ENCODE data around the gene FIZ1.
A peak's percentile ranks its signal among the peaks of the same experiment; 100 is the strongest.
"Not testable (repeated sequence)": the region's sequence is repeated elsewhere in the genome, so short reads cannot be mapped to it uniquely, and the experiment has no call there.

Gene FIZ1

DNA sequence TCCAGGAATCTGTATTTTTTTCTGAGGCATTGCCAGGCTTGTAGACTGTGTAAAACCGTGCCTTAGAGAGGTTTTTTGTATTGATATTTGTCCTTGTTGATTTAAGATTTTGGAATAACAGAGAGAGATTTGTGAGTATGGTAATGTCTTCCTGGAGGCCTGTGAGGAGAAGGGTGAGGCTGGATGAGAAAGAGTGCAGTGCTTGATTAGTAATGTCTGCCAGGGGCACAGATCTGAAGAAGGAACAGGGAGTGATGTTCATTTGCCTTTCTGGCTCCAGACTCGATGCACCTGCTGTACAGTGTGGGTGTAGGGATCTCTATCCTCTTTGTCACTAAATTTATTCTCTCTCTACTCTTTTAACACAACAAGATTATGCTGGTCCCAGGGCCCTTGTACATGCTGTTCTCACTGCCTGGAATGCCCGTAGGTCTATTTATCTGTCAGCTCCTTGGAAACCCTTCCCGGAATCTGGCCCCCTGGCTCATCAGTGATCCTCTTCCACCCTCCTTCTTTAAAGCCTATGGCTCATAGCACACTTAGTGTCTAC lies 4.2 kb downstream of the FIZ1 start:
- no peak for DNase-seq (ENCODE audit: low read depth in 3 of 3)

DNA sequence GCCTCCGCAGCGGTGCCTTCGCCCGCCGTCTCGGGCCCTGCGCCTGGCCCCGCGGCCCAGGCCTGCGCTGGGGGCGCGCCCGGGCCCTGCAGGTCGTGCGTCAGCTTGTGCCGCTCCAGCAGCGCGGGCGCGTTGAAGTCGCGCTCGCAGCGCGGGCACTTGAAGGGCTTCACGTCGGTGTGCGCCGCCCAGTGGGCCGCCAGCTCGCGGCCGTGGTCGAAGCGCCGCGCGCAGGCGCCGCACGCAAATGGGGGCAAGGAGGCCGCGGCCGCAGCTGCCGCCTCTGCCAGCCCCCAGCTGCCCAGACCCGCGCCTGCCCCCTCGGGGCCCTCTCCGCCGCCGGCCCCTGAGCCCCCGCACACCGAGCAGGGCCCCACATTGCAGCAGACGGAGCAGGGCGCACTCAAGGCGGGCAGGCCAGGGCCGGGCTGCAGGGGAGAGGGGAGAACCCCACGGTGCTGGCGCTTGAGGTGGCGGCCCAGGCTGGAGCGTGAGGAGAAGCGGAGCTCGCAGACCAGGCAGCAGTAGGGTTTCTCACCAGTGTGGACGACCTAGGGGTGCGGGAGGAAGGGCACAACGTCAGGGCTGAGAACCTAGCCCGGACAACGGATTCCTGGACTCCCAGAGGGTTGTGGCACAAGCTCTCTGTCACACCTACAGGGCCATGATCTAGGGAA lies 6.1 kb downstream of the FIZ1 start:
- DNase-seq (ENCODE audit: low read depth in 3 of 3) = no peak

DNA sequence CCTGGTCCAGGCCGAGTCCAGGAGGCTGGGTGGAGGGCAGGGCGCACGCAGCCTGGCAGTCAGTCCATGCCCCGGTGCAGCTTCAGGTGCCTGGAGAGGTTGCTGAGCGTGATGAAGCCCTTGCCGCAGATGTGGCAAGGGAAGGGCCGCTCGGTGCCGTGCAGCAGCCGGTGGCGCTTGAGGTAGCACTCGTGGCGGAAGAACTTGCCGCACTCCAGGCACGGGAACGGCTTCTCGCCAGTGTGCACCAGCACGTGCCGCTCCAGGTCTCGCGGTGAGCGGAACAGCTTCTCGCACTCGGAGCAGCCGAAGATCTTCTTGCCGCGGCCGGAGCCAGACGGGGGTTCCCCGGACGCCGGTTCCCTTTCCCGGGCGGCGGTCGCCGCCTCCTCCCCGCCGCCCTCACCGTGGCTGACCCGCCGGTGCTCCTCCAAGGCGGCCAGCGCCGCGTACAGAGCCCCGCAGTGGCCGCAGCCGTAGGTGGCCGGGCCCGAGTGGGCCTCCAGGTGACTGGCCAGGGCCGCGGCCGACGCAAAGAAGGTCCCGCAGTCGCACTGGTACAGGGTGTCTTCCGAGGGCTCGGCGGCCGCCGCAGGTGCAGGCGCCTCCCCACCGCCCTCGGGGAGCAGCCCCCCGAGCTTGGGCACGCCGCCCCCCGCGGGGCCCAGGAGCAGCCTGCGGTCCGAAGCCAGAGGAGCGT lies 6.8 kb downstream of the FIZ1 start:
- no peak for DNase-seq (ENCODE audit: low read depth in 3 of 3)

DNA sequence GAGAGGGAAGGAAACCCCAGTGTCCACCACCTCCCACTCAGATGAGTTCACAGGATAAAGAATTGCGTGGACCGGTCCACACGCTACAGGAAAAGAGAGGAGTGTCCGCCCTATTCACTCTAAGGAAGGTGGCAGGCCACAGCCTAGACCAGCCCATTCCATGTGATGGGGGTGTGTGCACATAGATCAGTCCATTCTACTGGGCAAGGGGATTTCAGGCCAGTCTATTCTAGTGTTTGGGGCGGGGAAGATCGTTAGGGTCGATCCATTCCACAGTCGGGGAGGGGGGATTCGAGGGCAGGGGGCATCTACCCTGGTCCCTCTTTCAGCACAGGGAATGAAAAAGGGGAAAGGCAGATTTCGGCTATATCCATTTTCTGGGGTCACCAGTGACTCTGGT lies 7.8 kb downstream of the FIZ1 start:
- no peak for DNase-seq (ENCODE audit: low read depth in 3 of 3)

DNA sequence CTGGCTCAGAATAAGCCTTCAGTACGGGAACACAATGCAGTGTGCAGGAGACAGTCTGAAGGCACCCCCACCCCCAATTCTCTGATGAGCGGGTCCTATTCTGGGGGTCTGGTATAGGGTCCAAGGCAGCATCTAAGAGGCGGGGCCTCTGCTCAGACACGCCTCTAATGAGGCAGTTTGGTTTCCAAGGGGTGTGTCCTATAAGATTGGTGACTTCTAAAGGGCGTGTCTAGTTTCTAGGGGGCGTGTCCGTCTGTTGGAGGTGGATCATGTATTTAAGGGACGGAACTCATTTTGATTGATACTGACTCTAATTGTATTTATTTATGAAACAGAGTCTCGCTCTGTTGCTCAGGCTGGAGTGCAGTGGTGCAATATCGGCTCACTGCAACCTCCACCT lies 8.7 kb downstream of the FIZ1 start:
- DNase-seq (ENCODE audit: low read depth in 3 of 3) = peak in 1 of 3 experiments; percentile 16

DNA sequence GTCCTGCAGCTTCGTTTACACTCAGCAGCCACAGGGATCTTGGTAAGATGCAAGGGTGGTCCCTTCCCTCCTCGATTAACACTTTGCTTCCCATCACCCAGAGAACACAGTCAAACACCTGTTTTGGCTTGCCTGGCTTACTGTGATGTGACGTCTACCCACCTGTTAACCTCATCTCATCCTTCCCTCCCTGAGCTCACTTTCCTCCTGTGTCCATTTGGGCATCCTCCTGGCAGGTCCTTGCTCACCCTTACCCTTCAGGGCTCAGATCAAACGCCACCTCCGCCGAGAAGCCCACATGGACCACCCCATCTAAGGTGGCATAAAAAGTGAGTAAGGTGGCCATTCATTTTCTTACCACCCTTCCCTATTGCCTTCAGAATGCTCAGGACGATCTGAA lies 9.2 kb downstream of the FIZ1 start:
- no peak for DNase-seq (ENCODE audit: low read depth in 3 of 3)

DNA sequence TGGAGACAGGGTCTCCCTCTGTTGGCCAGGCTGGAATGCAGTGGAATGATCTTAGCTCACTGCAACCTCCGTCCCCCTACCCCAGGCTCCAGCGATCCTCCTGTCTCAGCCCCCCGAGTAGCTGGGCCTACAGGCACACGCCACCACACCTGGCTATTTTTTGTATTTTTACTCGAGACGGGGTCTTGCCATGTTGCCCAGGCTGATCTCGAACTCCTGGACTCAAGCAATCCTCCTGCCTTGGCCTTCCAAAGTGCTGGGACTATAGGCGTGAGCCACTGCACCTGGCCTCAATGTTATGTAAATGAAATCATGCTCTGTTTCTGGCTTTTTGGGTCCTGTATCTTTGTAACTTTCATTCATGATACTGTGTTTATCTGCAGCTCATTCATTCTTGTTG lies 10.6 kb downstream of the FIZ1 start:
- DNase-seq (ENCODE audit: low read depth in 3 of 3) = no peak

DNA sequence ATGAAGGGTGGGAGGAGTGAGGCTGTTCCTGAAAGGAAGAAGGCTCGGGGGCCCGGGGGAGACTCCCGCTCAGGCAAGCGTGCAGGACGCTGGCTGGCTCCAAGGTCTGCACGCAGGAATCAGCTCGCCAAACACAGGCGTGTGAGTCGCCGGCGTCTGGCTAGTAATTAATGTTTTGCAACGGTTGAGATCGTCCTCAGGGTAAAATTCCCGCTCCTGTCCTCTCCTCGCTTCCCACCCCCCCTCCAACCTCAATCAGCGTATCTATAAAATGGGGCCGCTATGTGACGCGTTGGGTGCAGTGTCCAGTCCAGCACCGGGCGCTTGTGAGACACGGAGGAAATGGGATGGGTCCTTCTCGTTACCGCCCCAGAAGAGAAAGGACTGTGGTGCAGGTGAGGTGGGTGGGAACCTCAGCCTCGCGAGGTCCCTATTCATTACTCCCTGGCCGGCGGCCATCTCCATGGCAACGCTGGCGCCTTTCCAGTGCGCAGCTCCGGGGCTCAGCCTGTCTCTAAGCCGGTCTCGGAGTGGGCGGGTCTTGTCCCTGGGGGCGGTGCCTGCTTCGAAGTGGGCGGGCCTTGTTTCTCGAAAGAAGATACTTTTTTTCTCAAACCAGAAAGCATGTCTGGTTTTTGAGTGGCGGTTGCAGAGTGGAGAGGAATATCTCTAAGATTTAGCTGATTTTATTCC lies 12.2 kb downstream of the FIZ1 start:
- peak; percentile 86 to 94 (median 88) for DNase-seq (ENCODE audit: low read depth in 3 of 3)

DNA sequence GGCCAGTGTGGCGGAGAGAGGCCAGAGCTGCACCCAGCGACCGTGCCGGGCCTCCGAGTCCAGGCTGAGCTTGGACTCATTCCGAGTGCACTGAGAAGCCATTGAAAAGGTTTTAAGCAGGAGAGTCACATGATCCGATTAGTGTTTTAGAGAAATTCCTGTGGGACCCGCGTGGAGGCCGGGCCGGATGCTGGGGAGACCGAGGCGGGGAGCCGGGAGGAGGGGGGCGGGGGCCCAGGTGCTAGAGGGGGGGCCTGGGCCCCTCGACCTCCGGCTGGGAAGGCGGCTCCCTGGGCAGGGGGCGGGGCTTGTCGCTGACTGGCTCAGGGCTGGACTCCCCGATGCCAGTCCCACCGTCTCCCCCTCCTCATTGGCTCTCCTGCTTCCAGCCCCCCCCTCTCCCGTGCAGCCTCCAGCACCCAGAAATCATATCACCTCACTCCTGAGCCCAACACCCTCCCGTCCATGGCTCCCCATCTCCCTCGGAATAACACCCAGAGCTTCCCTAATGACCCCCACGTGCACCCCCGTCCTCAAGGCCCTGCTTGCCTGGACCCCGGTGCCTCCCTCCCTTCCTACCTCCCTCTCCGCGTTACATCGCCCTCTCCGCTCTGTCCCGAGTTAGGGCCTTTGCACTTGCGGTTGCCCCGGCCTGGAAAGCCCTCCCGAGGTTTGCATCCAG lies 13.5 kb downstream of the FIZ1 start:
- DNase-seq (ENCODE audit: low read depth in 3 of 3) = peak in 2 of 3 experiments; percentile 41 to 59

DNA sequence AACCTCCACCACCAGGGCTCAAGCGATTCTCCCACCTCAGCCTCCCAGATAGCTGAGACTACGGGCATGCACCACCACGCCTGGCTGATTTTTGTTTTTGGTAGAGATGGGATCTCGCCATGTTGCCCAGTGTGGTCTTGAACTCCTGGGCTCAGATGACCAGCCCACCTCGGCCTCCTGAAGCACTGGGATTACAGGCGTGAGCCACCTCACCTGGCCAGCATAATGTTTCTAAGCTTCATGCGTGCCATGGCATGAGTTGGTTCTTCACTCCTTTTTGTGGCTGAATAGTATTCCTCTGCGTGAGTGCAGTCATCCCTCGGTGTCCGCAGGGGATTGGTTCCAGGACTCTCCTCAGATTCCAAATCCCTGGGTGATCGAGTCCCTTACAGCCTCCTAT lies 14.4 kb downstream of the FIZ1 start:
- DNase-seq (ENCODE audit: low read depth in 3 of 3) = no peak

DNA sequence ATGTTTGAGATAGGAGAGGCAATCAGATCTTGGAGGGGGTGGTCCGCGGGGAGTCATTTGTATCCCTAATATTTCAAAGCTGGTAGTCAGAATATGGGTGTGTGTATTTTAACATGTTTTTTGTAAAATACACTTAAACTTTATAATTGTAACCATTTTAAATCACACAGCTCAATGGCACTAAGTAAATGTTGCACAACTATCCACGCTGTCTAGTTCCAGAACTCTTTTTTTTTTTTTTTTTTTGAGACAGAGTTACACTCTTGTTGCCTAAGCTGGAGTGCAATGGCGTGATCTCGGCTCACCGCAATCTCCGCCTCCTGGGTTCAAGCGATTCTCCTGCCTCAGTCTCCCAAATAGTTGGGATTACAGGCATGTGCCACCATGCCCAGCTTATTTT lies 15.4 kb downstream of the FIZ1 start:
- DNase-seq (ENCODE audit: low read depth in 3 of 3) = not testable (repeated sequence)

DNA sequence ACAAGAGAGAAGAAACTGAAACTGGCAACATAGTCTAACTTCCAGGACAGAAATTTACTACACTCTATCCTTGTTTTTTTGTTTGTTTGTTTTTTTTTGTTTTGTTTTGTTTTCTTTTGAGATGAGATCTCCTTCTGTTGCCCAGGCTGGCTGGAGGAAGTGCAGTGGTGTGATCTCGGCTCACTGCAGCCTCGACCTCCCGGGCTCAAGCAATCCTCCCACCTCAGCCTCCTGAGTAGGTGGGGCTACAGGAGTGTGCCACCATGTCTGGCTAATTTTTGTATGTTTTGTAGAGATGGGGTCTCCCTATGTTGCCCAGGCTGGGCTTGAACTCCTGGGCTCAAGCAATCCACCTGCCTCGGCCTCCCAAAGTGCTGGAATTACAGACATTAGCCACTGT lies 17.0 kb downstream of the FIZ1 start:
- not testable (repeated sequence) for DNase-seq (ENCODE audit: low read depth in 3 of 3)

DNA sequence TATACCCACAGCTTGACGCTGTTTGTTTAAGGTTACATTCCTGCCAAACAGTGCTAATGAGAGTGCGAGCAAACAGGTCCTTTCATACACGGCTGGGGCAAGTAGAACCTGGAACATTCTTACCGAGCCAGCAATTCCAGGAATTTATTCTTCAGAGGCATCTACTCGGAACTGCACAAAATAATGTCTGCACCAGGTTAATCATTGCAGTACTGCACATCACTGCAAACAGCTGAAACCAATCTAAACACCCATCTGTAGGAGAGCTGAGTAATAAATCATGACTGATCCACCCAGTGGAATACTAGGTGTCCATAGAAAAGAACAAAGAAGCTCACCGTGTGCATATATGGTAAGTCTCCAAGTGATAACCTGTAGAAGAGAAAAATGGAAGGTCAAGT lies 17.5 kb downstream of the FIZ1 start:
- DNase-seq (ENCODE audit: low read depth in 3 of 3) = no peak

DNA sequence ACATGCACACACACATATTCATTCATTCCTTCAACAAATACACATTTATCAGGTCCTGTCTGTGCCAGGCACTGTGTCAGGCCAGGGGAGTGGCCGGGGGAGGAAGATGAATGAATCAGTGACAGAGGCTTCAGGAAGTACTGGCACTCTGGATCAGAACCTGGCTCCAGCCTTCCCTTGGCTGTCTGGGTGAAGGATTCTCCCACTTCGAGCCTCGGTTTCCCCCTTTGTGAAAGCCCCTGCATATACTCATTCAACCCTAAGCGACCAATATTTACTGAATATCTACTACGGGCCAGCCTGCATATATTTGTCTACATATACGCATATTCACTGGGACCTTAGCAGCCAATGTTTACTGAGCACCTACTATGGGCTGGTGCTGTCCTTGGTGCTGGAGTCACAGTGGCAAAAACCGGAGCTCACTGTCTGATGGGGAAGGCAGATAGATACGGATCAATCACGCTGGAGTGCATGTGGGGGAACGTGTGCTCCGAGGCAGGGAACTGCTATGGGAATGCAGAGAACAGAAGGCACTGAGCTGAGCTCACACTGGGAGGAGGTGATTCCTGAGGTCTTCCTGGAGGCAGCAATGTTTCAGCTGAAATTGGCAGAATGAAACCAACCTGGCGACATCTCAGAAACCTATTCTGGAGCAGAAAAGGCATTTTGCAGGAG lies 18.0 kb downstream of the FIZ1 start:
- peak in 1 of 3 experiments; percentile 16 for DNase-seq (ENCODE audit: low read depth in 3 of 3)

DNA sequence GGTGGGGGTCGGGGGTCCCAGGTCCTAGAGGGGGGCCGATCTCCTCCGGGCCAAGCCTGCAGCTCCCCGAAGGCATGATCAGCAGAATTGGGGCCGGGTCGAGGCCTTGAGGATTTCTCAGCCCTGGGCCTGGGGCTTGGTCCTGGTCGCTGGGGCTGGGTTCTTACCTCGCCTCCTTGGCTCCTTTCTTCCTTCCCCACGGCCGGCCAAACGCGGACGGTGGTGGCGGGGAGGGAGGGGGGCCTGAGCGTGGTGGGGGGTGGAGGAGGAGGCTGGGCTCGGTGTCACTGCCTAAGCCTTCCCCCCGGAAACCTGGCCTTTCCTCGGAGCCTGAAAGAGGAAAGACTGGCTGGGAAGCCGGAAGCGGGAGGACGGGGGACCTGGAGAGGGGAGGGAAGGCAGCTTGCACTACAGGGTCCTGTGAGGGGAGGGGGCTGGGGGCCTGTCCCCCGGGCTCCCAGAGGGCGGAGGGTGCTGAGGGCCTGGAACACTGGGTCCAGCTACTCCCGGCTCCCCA lies 18.6 kb downstream of the FIZ1 start, which contains the start of gene ZNF579:
Gene ZNF579, minus strand, starts transcription at position 221 of the 517 bp plus-strand sequence. CDS start 1,209 bp downstream, outside the sequence.
- peak; percentile 72 to 84 (median 76) for DNase-seq (ENCODE audit: low read depth in 3 of 3)

DNA sequence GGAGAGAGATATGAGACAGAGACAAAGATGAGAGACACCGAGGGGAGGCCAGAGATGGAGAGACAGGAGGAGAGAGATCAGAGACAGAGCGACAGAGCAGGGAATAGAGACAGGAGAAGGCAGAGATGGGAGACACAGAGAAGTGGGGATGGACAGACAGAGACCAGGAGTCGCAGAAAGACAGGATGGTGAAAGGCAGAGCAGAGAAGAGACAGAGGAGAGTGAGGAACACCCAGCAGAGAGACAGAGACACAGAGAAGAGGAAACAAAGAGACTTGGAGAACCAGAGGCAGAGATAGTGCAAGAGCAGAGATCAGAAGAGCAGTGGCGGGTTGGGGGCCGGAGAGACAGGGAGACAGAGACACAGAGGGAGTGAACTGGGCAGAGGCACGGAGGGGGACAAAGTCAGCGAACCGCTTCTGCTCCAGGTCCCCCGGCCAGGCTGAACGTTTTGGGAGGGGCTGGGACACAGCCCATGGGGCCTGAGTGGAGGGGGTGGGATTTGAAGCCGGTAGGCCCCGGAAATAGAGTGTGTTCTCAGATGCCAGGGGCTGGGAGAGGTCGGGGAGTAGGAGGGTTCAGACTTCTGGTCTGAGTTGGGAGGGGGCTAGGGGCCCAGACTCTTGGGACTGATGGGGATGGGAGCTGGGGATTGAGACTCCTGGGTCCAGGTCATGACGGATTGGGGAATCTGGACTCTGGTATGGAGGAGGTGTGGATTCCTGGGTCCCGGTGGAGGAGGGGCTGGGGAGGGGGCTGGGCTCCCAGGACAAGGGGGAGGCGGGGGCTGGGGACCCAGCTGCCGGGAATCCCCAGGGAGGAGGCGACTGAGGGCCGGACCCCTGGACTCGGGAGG lies 19.3 kb downstream of the FIZ1 start:
- no peak for DNase-seq (ENCODE audit: low read depth in 3 of 3)

DNA sequence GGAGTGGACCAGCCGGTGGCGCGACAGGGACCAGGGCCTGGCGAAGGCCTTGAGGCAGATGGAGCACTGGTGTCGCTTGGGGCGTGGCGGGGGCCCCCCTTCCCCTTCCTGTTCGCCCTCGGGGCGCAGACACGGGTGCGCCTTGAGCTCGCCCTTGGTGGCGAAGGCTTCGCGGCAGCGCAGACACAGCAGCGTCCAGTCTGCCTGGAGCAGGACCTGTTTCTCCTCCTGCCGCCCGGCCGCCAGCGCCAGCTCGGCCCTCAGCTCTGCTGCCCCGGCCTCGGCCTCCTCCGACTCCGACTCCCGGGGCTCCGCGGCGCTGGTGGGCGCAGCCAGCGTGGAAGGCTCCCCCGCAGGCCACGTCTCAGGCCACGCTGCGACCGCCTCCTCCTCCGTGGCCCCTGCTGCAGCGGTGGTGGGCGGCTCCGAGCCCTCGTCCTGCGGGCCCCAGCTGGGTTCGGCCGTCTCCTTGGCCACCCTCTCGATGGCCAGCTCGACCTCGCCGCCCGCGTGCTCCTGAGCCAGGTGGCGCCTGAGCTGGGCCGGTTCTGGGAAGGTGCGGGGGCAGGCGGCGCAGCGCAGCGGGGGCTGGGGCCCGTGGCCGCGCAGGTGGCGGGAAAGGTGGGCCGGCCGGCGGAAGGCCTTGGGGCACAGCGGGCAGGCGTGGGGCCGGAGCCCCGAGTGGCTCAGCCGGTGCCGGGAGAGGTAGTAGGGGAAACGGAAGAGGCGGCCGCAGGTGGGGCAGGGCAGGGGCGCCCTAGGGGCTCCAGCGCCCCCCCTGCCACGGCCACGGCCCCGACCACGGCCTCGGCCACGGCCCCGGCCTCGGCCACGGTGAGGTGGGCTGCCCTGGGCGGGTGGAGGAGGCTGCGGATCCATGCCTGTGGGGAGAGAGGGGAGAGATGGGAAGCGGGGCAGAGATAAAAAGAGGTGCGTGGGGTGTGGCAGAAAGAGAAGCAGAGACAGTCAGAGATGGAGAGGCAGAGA lies 20.3 kb downstream of the FIZ1 start:
- DNase-seq (ENCODE audit: low read depth in 3 of 3) = no peak

DNA sequence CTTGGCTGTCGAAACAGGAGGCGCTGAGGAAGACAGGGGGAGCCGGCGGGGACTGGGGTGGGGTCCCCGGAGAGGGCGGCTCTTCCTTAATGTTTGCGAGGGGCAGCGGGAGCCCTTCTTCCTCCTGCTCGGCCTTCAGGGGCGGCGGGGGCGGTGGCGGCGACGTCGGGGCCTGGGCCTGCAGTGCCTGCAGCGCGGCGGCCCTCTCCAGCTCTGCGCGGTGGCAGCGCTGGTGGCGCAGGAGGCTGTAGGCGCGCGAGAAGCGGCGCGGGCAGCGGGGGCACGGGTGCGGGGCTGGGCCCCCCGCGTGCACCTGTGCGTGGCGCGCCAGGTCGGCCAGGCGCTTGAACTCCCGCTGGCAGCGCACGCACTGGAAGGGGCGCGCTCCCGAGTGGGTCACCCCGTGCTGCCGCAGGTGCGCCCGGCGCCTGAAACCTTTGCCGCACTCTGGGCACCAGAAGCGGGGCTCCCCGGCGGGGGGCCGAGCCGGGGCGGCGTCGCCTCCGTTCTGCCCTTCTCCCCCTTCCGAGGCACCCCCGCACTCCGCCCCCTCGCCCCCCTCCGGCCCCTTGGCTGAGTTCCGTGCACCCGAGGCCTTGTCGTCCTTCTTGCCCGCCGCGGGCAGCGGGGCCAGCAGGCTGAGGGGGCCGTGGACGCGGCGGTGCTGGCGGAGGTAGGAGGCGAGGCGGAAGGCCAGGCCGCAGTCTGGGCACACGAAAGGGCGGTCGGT lies 21.1 kb downstream of the FIZ1 start:
- DNase-seq (ENCODE audit: low read depth in 3 of 3) = no peak
